Gastrocnemius medialis (tissue), 4 donors: ENCODE results near the gene C2orf69.

Experiments
- POLR2A ChIP-seq, 2 donors: fragments of 450-650 bp; IDR thresholded peaks; one replicate each; pipeline ENCODE4 v1.6.1; 2017; ENCODE audit warnings: antibody characterized with exemption in 2 of 2, mild to moderate bottlenecking in 2 of 2, moderate library complexity in 2 of 2
- TF ChIP-seq, protein P1 (sequence below), 5 experiments: fragments of 450-650 bp in 3 of 5; fragments of 200-600 bp in 2 of 5; sonication (generic) in 2 of 5; IDR thresholded peaks in 4 of 5; conservative IDR thresholded peaks in 1 of 5; 1 replicate in 4 of 5; 2 replicates in 1 of 5; pipeline ENCODE4 v1.5.1; 2016 to 2019; ENCODE audit warnings: antibody characterized with exemption in 5 of 5, mild to moderate bottlenecking in 3 of 5, moderate library complexity in 3 of 5

DNA sequence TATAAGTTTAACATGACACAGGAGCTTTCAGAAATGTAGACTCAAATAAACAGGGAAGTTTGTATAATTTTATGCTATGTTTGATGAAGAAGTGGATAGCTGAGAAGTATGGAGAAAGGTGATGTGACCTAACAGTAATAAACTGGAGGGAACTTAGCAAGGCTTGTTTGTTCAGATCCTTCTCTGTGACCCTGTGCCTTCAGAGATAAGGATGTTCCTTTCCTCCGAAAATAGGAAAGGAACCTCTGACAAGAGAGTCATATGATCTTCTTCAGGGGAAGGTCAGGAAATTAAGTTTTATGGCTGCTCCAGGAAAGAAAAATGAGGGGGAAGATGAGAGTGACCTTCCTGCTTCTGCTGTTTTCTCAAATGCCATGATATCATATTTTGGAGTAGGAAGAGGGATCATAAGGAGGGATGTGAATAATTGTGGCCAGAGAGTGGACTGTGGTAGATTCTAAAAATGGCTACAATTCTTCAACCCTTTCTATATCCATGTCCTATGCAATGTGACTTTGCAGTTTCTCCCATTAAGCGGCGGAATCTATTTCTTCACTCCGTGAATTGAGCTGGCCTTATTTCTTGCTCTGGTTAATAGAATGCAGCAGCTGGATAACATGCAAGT, 8.5 kb upstream of the C2orf69 start:
- TF ChIP-seq, protein P1, sequence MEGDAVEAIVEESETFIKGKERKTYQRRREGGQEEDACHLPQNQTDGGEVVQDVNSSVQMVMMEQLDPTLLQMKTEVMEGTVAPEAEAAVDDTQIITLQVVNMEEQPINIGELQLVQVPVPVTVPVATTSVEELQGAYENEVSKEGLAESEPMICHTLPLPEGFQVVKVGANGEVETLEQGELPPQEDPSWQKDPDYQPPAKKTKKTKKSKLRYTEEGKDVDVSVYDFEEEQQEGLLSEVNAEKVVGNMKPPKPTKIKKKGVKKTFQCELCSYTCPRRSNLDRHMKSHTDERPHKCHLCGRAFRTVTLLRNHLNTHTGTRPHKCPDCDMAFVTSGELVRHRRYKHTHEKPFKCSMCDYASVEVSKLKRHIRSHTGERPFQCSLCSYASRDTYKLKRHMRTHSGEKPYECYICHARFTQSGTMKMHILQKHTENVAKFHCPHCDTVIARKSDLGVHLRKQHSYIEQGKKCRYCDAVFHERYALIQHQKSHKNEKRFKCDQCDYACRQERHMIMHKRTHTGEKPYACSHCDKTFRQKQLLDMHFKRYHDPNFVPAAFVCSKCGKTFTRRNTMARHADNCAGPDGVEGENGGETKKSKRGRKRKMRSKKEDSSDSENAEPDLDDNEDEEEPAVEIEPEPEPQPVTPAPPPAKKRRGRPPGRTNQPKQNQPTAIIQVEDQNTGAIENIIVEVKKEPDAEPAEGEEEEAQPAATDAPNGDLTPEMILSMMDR (IDR thresholded peaks at IDR 0.05 in 4 of 5, conservative IDR thresholded peaks at IDR 0.05 in 1 of 5): no peak
- no peak for TF ChIP-seq POLR2A (IDR thresholded peaks at IDR 0.05)
